Endothelial cell of umbilical vein (primary cell): ENCODE data around the gene PPFIA1. TPM values are rescaled to one million over a fixed set of nuclear protein-coding genes. Genes with fewer than 3 reads are reported as not detected.

Experiments used
- BruUV-seq: library from RNA; stranded (reverse); fragments of 400-500 nt; replicated peaks from 2 replicates; lab custom pipeline; 2021; lab: Mats Ljungman, UMichigan
- CTCF ChIA-PET: fragments of 300-600, 350-600 bp; sonication (Branson Sonifier 250); formaldehyde crosslinking; loops from one replicate; lab custom pipeline; 2021; ENCODE audit warnings: antibody characterized with exemption, inconsistent platforms; lab: Charles Lee
- POLR2A ChIA-PET: fragments of 300-600, 350-600 bp; sonication (Branson Sonifier 250); formaldehyde crosslinking; loops from one replicate; lab custom pipeline; 2021; ENCODE audit warnings: antibody characterized with exemption, inconsistent platforms; lab: Charles Lee
- DNase-seq: peaks from one replicate; pipeline ENCODE4 v3.0.0-alpha.2; 2011; ENCODE audit warnings: low read depth, low spot score
- FAIRE-seq: peaks from 2 replicates; lab custom pipeline; 2011; peaks lifted over from hg19 to GRCh38; lab: Jason Lieb, UNC
- H2AFZ ChIP-seq: 2 replicates; pipeline ENCODE4 v1.6.0; 2012; ENCODE audit warnings: low read depth, low read length, control low read depth, inconsistent platforms
- H3K27ac ChIP-seq: 2 replicates; pipeline ENCODE4 v1.5.1; 2011; ENCODE audit warnings: low read depth, mild to moderate bottlenecking, control low read depth, low read length, moderate library complexity; ENCODE audit not compliant: insufficient read depth
- H3K27me3 ChIP-seq, 2 experiments: 2 replicates each; pipeline versions ENCODE4 v1.6.0 to v1.6.1; 2011; ENCODE audit warnings: low read length in 2 of 2, mixed read lengths in 1 of 2; ENCODE audit not compliant: control insufficient read depth in 2 of 2, insufficient read depth in 2 of 2
- H3K36me3 ChIP-seq, 2 experiments: 2 replicates in 1 of 2; 3 replicates in 1 of 2; pipeline ENCODE4 v1.5.1; 2011; ENCODE audit warnings: low read length in 2 of 2, mild to moderate bottlenecking in 1 of 2, moderate library complexity in 1 of 2; ENCODE audit not compliant: control insufficient read depth in 2 of 2, insufficient read depth in 2 of 2; ENCODE audit errors: extremely low read depth in 1 of 2
- H3K4me1 ChIP-seq: 3 replicates; pipeline ENCODE4 v1.5.1; 2011; ENCODE audit warnings: mild to moderate bottlenecking, low read length; ENCODE audit not compliant: control insufficient read depth, insufficient read depth; ENCODE audit errors: extremely low read depth
- H3K4me2 ChIP-seq: 2 replicates; pipeline ENCODE4 v1.6.1; 2011; ENCODE audit warnings: low read length, control low read depth, mixed read lengths; ENCODE audit not compliant: insufficient read depth
- H3K4me3 ChIP-seq, 3 experiments: fragments of 200-600 bp in 1 of 3; sonication (generic), shearing (Covaris generic) in 1 of 3; replicated peaks in 1 of 3; 2 replicates each; pipeline ENCODE4 v1.5.1; 2011 to 2016; ENCODE audit warnings: control low read depth in 3 of 3, low read length in 3 of 3, mild to moderate bottlenecking in 2 of 3, inconsistent platforms in 1 of 3, low read depth in 1 of 3, moderate library complexity in 1 of 3; ENCODE audit not compliant: insufficient read depth in 1 of 3
- H3K79me2 ChIP-seq: 2 replicates; pipeline ENCODE4 v1.6.0; 2012; ENCODE audit warnings: low read length, inconsistent platforms; ENCODE audit not compliant: control insufficient read depth, insufficient read depth
- H3K9ac ChIP-seq: replicated peaks from 2 replicates; pipeline ENCODE3; 2011; ENCODE audit warnings: low read length, control low read depth; ENCODE audit not compliant: insufficient read depth; ENCODE audit errors: extremely low read depth
- H3K9me1 ChIP-seq: replicated peaks from 3 replicates; pipeline ENCODE4 v1.6.0; 2011; ENCODE audit warnings: mild to moderate bottlenecking, low read length; ENCODE audit not compliant: control insufficient read depth, insufficient read depth; ENCODE audit errors: extremely low read depth
- H3K9me3 ChIP-seq: replicated peaks from 2 replicates; pipeline ENCODE4 v1.5.1; 2012; ENCODE audit warnings: low read length, inconsistent platforms; ENCODE audit not compliant: control insufficient read depth, insufficient read depth
- H4K20me1 ChIP-seq: replicated peaks from 2 replicates; pipeline ENCODE3; 2011; ENCODE audit warnings: mild to moderate bottlenecking, low read length; ENCODE audit not compliant: control insufficient read depth, insufficient read depth; ENCODE audit errors: extremely low read depth
- EZH2 ChIP-seq: IDR thresholded peaks from 2 replicates; pipeline ENCODE4 v1.6.1; 2012; ENCODE audit warnings: borderline replicate concordance, low read depth, mild to moderate bottlenecking, moderate library complexity, low read length, inconsistent platforms; ENCODE audit not compliant: severe bottlenecking
- FOS ChIP-seq: IDR thresholded peaks from 2 replicates; pipeline ENCODE4 v1.6.1; 2011; ENCODE audit warnings: mild to moderate bottlenecking, low read length, moderate library complexity, borderline replicate concordance; ENCODE audit not compliant: insufficient read depth
- GATA2 ChIP-seq: IDR thresholded peaks from 2 replicates; pipeline ENCODE4 v1.7.0; 2011; ENCODE audit warnings: low read depth, mild to moderate bottlenecking, moderate library complexity, mixed read lengths, low read length; ENCODE audit not compliant: insufficient read length, insufficient read depth
- JUN ChIP-seq: IDR thresholded peaks from 2 replicates; pipeline ENCODE4 v1.6.1; 2011; ENCODE audit warnings: borderline replicate concordance, low read depth; ENCODE audit not compliant: insufficient read length, insufficient read depth
- MAX ChIP-seq: IDR thresholded peaks from 2 replicates; pipeline ENCODE4 v1.6.1; 2011; ENCODE audit not compliant: insufficient read depth, insufficient read length
- MYC ChIP-seq: IDR thresholded peaks from one replicate; pipeline ENCODE4 v1.6.1; 2011; ENCODE audit warnings: mild to moderate bottlenecking, low read depth, low read length
- POLR2A ChIP-seq: IDR thresholded peaks from 2 replicates; pipeline ENCODE4 v1.6.1; 2012; ENCODE audit warnings: low read depth, mild to moderate bottlenecking, control low read depth, low read length
- POLR2AphosphoS5 ChIP-seq: IDR thresholded peaks from 2 replicates; pipeline ENCODE4 v1.6.1; 2012; ENCODE audit warnings: low read depth, mild to moderate bottlenecking, control low read depth, low read length, moderate library complexity; ENCODE audit not compliant: insufficient read depth
- dilution Hi-C: fragments of 300-500 bp; cut with MboI; formaldehyde crosslinking; loops from one replicate; pipeline ENCODE4 v1.15.0; 2019; ENCODE audit warnings: low sequenced_read_pairs; ENCODE audit not compliant: extremely low pct_ligation_motif_present
- intact Hi-C: fragments of 100-400 bp; cut with micrococcal nuclease; formaldehyde crosslinking; loops from one replicate; pipeline ENCODE4 v1.10.0; 2022
- polyA plus RNA-seq, 4 experiments: library from polyadenylated mRNA; depleted of rRNA in 3 of 4; stranded (reverse) in 3 of 4; unstranded in 1 of 4; fragments of >200 nt; gene quantifications; 2 replicates each; pipeline versions ENCODE4 v1.2.1 to v1.2.3, GENCODE V29; 2011 to 2012; ENCODE audit warnings: missing spikeins in 1 of 4
- total RNA-seq: library from RNA; stranded (reverse); gene quantifications from 2 replicates; pipeline ENCODE4 v1.2.3, GENCODE V29; 2021

PPFIA1 gene
- total and polyA plus RNA-seq, 2 donors (not counting 3 experiments of a cell fraction or from before 2014, with no cell fraction given), result 44.3 to 60.9 TPM

DNA sequence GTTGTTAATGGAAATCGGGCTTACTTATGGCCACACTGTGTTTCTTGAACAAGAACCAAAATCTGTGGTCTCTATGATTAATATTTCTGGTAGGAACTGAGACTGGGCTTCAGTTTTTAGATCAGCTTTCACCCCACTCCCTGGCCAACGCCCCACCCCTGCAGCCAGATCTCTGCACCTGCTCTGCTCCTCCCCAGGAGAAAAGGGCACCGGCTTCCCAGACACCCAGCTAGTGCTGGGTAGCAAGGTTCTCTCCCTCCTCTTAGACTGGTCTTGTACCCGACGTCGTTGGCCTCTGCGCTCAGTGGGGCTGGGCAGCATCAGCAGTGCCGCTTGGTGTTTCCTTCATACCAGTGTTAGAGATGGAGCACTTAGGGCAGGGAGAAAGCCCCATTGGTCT is 110.9 kb downstream of the PPFIA1 start:
- H3K9me3 ChIP-seq, result no peaks in the 10 kb centered on the region
- H3K79me2 ChIP-seq, result peaks cover 4% of the 10 kb centered on the region
- H3K9ac ChIP-seq, result no peak overlapping the region
- no peaks in the 10 kb centered on the region for H4K20me1 ChIP-seq
- FAIRE-seq (no peak), DNase-seq (no peak)
- peaks cover 6 to 16% of the 10 kb centered on the region in 2 experiments for H3K36me3 ChIP-seq
- no peak overlapping the region for H3K4me3 ChIP-seq
- dilution Hi-C loops (no loop called here), intact Hi-C loops (no loop called here)
- CTCF ChIA-PET, result no interaction called here
- POLR2A ChIA-PET, result no interaction called here
- H3K27ac ChIP-seq, result no peak overlapping the region
- no peak for TF ChIP-seq MAX
- TF ChIP-seq GATA2, result no peak
- no peak for TF ChIP-seq POLR2AphosphoS5
- no peak for TF ChIP-seq JUN
- TF ChIP-seq FOS, result no peak
- TF ChIP-seq POLR2A, result no peak
- no TSS peak for BruUV-seq
- H2AFZ ChIP-seq, result no peak overlapping the region
- no peaks in the 10 kb centered on the region for H3K27me3 ChIP-seq
- H3K4me2 ChIP-seq, result no peak overlapping the region
- no peaks in the 10 kb centered on the region for H3K9me1 ChIP-seq
- no peaks in the 10 kb centered on the region for H3K4me1 ChIP-seq

DNA sequence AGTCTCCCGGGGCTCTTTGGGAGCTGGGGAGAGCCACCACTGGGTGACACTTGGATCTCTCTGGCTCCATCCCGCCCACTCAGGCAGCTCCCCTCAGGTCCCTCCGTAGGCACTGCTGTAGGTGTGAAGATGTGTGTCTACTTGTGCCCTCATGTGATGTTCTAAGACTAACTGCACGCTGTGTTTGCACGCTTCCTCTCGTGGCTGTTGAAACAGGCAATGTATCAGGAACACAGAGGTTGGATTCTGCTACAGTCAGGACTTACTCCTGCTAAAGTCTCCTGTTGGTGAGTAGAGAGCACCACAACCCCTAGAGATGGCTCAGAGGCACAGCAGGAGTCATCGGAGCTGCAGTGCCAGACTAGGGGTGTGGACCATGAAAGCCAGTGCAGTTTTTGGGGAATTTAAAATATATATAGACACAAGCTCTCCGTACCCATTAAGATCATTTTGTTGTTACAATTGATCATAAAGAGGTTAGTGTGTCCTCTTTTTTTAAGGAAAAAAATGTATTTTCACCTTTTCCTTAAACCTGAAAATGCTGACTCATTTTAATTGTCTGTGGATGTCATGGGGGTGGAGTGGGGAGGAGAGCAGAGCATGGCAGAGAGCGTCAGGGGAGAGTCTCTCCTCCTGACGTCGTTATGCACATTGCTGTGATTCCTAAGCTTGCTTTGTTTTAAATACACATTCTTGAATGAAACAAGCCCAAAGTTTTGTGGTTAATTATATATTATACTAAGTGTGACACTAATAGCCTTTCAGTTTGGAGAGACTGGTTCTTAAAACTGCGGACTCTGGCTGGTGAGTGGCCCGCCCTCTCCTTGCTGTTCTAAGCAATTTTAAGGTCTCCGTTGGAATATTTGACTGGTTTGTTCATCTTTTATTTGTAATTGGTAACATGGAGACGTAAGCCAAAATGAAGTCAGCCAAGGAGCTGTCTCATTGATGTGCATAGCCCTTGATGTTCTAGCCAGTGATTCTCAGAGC is 111.7 kb downstream of the PPFIA1 start:
- dilution Hi-C loops (no loop called here), intact Hi-C loops (no loop called here)
- ChIA-PET POLR2A (no interaction called here), CTCF (no interaction called here)
- no peaks in the 10 kb centered on the region for H3K4me1 ChIP-seq
- H3K27me3 ChIP-seq, result no peaks in the 10 kb centered on the region
- DNase-seq (no peak), FAIRE-seq (no peak)
- H3K9me3 ChIP-seq, result no peaks in the 10 kb centered on the region
- H3K9ac ChIP-seq, result no peak overlapping the region
- H3K79me2 ChIP-seq, result peaks cover 4% of the 10 kb centered on the region
- peaks cover 4 to 16% of the 10 kb centered on the region in 2 experiments for H3K36me3 ChIP-seq
- no peaks in the 10 kb centered on the region for H4K20me1 ChIP-seq
- no peak overlapping the region for H3K4me3 ChIP-seq
- no peak overlapping the region for H3K4me2 ChIP-seq
- TF ChIP-seq MYC (no peak), GATA2 (no peak), MAX (no peak), POLR2AphosphoS5 (no peak), EZH2 (no peak), POLR2A (no peak)
- no peak overlapping the region for H3K27ac ChIP-seq
- no peaks in the 10 kb centered on the region for H3K9me1 ChIP-seq
- BruUV-seq, result no TSS peak
- H2AFZ ChIP-seq, result no peak overlapping the region
